ENCODE data around the gene NFX1. TPM values are rescaled to one million over a fixed set of nuclear protein-coding genes. Genes with fewer than 3 reads are reported as not detected.
A peak's percentile ranks its signal among the peaks of the same experiment; 100 is the strongest.

The NFX1 gene
- total RNA-seq, 1 donor from 2014 or later: 34.1 TPM

DNA sequence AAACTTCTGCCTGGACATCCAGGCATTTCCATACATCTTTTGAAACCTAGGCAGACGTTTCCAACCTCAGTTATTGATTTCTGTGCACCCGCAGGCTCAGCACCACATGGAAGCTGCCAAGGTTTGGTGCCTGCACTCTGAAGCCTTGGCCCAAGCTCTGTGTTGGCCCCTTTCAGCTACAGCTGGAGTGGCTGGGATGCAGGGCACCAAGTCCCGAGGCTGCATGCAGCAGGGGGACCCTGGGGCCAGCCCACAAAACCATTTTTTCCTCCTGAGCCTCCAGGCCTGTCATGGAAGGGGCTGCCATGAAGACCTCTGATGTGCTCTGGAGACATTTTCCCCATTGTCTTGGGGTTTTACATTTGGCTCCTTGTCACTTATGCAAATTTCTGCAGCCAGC is 49.9 kb downstream of the NFX1 start:
- Mint-ChIP-seq H3K27me3 (no peaks in the 10 kb centered on the region), H3K27ac (no peak overlapping the region), H3K4me3 (no peak overlapping the region), H3K36me3 (peaks cover 49% of the 10 kb centered on the region), H3K9me3 (peaks cover 8% of the 10 kb centered on the region), H3K4me1 (ENCODE audit: unreplicated experiment) (no peaks in the 10 kb centered on the region)
- DNase-seq (ENCODE audit: extremely low spot score, unreplicated experiment): no peak
- TF ChIP-seq, protein P1, sequence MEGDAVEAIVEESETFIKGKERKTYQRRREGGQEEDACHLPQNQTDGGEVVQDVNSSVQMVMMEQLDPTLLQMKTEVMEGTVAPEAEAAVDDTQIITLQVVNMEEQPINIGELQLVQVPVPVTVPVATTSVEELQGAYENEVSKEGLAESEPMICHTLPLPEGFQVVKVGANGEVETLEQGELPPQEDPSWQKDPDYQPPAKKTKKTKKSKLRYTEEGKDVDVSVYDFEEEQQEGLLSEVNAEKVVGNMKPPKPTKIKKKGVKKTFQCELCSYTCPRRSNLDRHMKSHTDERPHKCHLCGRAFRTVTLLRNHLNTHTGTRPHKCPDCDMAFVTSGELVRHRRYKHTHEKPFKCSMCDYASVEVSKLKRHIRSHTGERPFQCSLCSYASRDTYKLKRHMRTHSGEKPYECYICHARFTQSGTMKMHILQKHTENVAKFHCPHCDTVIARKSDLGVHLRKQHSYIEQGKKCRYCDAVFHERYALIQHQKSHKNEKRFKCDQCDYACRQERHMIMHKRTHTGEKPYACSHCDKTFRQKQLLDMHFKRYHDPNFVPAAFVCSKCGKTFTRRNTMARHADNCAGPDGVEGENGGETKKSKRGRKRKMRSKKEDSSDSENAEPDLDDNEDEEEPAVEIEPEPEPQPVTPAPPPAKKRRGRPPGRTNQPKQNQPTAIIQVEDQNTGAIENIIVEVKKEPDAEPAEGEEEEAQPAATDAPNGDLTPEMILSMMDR (conservative IDR thresholded peaks at IDR 0.05): no peak

DNA sequence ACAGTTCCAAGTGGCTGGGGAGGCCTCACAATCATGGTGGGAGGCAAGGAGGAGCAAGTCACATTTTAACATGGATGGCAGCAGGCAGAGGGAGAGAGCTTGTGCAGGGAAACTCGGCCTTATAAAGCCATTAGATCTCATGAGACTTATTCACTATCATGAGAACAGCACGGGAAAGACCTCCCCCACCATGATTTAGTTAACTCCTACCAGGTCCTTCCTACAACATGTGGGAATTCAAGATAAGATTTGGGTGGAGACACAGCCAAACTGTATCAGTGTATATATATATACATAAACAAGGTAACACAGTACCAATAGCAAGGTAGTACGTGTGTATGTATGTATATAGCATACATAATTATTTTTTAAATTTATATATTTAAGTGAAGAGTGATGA is 50.9 kb downstream of the NFX1 start:
- Mint-ChIP-seq H3K27ac (no peak overlapping the region), H3K9me3 (peaks cover 8% of the 10 kb centered on the region), H3K27me3 (no peaks in the 10 kb centered on the region), H3K4me1 (ENCODE audit: unreplicated experiment) (no peaks in the 10 kb centered on the region), H3K36me3 (peaks cover 47% of the 10 kb centered on the region), H3K4me3 (no peak overlapping the region)
- TF ChIP-seq, protein P1 (conservative IDR thresholded peaks at IDR 0.05): no peak
- no peak for DNase-seq (ENCODE audit: extremely low spot score, unreplicated experiment)

DNA sequence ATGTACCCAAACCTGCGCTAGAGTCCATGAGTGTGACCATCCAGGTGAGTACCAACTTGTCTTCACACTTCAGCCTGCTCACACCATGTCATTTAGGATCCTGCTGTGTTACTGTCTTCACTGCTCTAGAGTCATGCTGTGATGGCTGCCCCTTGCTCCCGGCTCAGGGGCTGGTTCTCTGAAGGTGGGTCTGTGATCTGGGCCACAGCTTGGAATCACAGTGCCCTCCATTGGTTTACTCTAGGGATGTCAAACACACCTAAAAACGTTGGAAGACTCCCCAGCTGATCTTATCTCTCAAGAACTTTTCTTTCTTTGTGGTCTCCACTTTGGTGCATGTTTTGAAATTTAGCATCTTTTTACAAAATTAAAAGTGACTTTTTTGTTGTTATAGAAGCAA is 53.8 kb downstream of the NFX1 start:
- no peaks in the 10 kb centered on the region for H3K4me1 Mint-ChIP-seq (ENCODE audit: unreplicated experiment)
- no peak for DNase-seq (ENCODE audit: extremely low spot score, unreplicated experiment)
- peaks cover 5% of the 10 kb centered on the region for H3K9me3 Mint-ChIP-seq
- no peak overlapping the region for H3K4me3 Mint-ChIP-seq
- TF ChIP-seq, protein P1 (conservative IDR thresholded peaks at IDR 0.05): no peak
- H3K27ac Mint-ChIP-seq: no peak overlapping the region
- no peaks in the 10 kb centered on the region for H3K27me3 Mint-ChIP-seq
- H3K36me3 Mint-ChIP-seq: peaks cover 55% of the 10 kb centered on the region

DNA sequence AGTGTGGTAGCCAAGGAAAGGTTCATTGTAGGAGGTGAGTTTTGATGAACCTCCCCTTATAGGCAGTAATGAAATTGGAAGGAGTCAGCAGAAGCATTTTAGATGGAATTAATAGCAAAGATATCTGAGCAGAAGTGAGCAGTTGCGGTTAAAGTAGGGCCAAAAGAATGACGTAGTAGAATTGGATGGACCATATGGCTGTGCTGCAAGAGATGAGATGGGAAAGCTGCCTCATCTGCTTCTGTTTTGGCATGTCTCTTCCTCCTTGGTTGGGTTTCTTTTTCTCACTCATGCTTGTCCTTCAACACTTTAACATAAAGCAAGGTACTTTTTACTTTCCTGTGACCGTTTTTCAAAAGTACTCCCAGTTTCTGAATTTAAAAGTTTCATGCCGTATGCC is 56.2 kb downstream of the NFX1 start:
- H3K27ac Mint-ChIP-seq: peak overlapping the region; percentile 45
- H3K36me3 Mint-ChIP-seq: peaks cover 40% of the 10 kb centered on the region
- no peaks in the 10 kb centered on the region for H3K27me3 Mint-ChIP-seq
- no peaks in the 10 kb centered on the region for H3K4me1 Mint-ChIP-seq (ENCODE audit: unreplicated experiment)
- H3K9me3 Mint-ChIP-seq: no peaks in the 10 kb centered on the region
- H3K4me3 Mint-ChIP-seq: no peak overlapping the region
- TF ChIP-seq, protein P1 (conservative IDR thresholded peaks at IDR 0.05): no peak
- no peak for DNase-seq (ENCODE audit: extremely low spot score, unreplicated experiment)

DNA sequence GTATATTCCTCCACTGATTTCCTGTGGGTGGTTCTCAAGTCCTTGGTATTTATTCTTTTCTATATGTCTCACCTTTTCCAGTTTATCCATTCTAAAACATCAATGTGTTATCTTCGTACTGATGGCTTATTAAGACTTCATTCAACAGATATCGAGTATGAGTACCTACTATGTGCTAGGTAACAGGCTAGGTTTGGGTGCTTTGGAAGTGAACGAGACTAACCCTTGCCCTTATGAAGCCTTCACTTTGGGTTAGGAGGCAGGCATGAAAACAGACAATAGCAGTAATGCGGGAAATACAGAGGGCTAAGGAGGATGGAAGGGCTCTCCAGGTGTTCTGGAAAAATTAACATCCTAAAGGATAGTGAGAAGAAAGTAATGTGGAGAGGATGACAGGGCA is 58.7 kb downstream of the NFX1 start:
- DNase-seq (ENCODE audit: extremely low spot score, unreplicated experiment): no peak
- Mint-ChIP-seq H3K4me3 (no peak overlapping the region), H3K4me1 (ENCODE audit: unreplicated experiment) (no peaks in the 10 kb centered on the region), H3K27me3 (no peaks in the 10 kb centered on the region), H3K36me3 (peaks cover 33% of the 10 kb centered on the region), H3K9me3 (no peaks in the 10 kb centered on the region), H3K27ac (no peak overlapping the region)
- TF ChIP-seq, protein P1 (conservative IDR thresholded peaks at IDR 0.05): no peak

DNA sequence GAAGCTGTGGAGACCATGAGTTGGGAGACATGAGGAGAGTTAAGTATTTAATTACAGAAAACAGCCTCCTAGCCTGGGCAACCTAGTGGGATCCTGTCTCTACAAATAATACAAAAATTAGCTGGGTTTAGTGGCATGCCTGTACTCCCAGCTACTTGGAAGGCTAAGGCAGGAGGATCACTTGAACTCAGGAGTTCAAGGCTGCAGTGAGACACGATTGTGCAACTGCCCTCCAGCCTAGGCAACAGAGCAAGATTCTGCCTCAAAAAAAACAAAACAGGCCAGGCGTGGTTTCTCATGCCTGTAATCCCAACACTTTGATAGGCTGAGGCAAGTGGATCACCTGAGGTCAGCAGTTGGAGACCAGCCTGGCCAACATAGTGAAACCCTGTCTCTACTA is 59.4 kb downstream of the NFX1 start:
- H3K4me1 Mint-ChIP-seq (ENCODE audit: unreplicated experiment): no peaks in the 10 kb centered on the region
- no peak overlapping the region for H3K27ac Mint-ChIP-seq
- TF ChIP-seq, protein P1 (conservative IDR thresholded peaks at IDR 0.05): no peak
- H3K27me3 Mint-ChIP-seq: no peaks in the 10 kb centered on the region
- peak; percentile 25 for DNase-seq (ENCODE audit: extremely low spot score, unreplicated experiment)
- H3K9me3 Mint-ChIP-seq: no peaks in the 10 kb centered on the region
- peaks cover 33% of the 10 kb centered on the region for H3K36me3 Mint-ChIP-seq
- no peak overlapping the region for H3K4me3 Mint-ChIP-seq

Data from type B pancreatic cell (in vitro differentiated cells).